GM06990 (cell line): ENCODE data around the gene GSTT2.
"Not testable (repeated sequence)": the region's sequence is repeated elsewhere in the genome, so short reads cannot be mapped to it uniquely, and the experiment has no call there.

Experiments used
- DNase-seq: peaks from one replicate; pipeline ENCODE4 v3.0.0-alpha.2; 2011; ENCODE audit not compliant: insufficient read length; ENCODE audit errors: extremely low read depth
- H3K27me3 ChIP-seq: replicated peaks from 2 replicates; pipeline ENCODE4 v1.6.0; 2011; ENCODE audit warnings: low read length; ENCODE audit not compliant: control insufficient read depth, insufficient read depth
- H3K36me3 ChIP-seq: 2 replicates; pipeline ENCODE4 v1.5.1; 2011; ENCODE audit warnings: low read length; ENCODE audit not compliant: control insufficient read depth, insufficient read depth
- H3K4me3 ChIP-seq: replicated peaks from 2 replicates; pipeline ENCODE4 v1.5.1; 2011; ENCODE audit warnings: low read depth, mild to moderate bottlenecking, control low read depth, low read length
- TF ChIP-seq, protein P1 (sequence below): IDR thresholded peaks from 2 replicates; pipeline ENCODE4 v1.5.1; 2011; ENCODE audit warnings: low read length, control low read depth, mild to moderate bottlenecking, inconsistent platforms; ENCODE audit not compliant: insufficient read depth, poor library complexity, severe bottlenecking

Gene GSTT2

DNA sequence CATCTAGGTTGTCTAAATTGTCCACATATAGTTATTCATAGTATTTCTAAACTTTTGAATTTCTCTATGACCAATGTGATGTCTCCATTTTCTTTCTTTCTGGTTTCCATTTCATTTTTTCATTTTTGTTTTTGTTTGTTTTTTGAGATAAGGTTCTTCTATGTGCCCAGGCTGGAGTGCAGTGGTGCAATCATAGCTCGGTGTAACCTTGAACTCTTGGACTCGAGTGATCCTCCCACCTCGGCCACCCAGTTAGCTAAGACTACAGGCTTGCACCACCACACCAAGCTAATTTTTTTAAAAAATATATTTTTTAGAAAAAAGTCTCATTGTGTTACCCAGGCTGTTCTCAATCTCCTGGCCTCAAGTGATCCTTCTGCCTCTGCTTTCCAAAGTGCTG lies 17.2 kb downstream of the GSTT2 start:
- no peak overlapping the region for H3K4me3 ChIP-seq
- TF ChIP-seq, protein P1, sequence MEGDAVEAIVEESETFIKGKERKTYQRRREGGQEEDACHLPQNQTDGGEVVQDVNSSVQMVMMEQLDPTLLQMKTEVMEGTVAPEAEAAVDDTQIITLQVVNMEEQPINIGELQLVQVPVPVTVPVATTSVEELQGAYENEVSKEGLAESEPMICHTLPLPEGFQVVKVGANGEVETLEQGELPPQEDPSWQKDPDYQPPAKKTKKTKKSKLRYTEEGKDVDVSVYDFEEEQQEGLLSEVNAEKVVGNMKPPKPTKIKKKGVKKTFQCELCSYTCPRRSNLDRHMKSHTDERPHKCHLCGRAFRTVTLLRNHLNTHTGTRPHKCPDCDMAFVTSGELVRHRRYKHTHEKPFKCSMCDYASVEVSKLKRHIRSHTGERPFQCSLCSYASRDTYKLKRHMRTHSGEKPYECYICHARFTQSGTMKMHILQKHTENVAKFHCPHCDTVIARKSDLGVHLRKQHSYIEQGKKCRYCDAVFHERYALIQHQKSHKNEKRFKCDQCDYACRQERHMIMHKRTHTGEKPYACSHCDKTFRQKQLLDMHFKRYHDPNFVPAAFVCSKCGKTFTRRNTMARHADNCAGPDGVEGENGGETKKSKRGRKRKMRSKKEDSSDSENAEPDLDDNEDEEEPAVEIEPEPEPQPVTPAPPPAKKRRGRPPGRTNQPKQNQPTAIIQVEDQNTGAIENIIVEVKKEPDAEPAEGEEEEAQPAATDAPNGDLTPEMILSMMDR, result no peak
- H3K36me3 ChIP-seq, result no peaks in the 10 kb centered on the region
- H3K27me3 ChIP-seq, result no peaks in the 10 kb centered on the region
- DNase-seq, result no peak

DNA sequence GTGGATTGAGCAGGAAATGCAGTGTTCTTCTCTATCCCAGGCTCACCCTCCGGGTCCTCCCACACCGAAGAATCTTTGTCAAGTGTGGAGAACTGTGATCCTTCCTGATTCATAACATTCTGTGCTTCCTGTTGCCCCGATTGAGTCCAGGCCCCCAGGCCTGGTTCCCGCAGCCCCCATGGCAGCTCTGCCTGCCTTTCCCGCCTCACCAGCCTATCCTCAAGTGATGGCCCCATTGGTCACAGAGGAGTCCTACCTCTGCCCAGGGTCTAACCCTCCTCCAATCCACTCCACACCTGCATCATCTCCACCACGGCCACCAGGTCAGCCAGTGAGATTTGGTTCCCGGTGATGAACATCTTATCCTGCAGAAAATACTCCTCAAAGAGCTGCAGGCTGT lies 19.8 kb downstream of the GSTT2 start:
- not testable (repeated sequence) for H3K27me3 ChIP-seq, DNase-seq, H3K36me3 ChIP-seq

DNA sequence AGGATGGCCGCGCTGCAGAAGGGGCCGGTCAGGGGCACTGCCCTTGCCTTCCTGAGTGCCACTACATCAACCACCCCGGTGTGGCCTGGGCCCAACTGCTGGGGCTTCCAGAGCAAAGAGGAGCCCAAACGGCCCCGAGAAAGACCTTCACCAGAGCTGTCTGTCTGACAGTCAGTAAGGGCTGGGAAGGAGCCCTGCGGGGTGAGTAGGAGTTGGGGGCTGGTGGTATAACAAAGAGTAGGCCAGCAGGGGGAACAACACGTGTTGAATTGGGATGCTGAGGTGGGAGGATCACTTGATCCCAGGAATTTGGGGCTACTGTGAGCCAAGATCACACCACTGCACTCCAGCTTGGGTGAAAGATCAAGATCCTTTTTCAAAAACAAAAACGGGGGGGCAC lies 21.4 kb downstream of the GSTT2 start:
- no peak for DNase-seq
- TF ChIP-seq, protein P1, result no peak
- no peak overlapping the region for H3K4me3 ChIP-seq
- H3K36me3 ChIP-seq, result no peaks in the 10 kb centered on the region
- no peaks in the 10 kb centered on the region for H3K27me3 ChIP-seq

More for the DNA sequence above, 19.8 kb downstream of the GSTT2 start:
- H3K4me3 ChIP-seq, result not testable (repeated sequence)

DNA sequence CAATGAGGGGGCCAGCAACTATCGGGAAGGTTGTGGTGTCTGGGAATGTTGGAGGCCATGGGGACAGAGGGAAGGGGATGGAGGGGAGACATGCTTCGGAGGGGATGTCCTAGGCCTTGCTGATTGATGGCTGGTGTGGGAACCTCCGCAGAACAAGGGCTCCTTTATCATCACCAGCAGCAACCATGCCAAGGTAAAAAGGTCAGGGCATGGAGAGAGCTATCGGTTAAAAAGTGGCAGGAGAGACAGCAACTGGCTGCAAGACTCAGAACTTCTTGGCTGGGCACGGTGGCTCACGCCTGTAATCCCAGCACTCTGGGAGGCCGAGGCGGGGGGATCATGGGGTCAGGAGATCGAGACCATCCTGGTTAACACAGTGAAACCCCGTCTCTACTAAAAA lies 22.3 kb downstream of the GSTT2 start:
- no peak overlapping the region for H3K4me3 ChIP-seq
- no peaks in the 10 kb centered on the region for H3K36me3 ChIP-seq
- no peaks in the 10 kb centered on the region for H3K27me3 ChIP-seq
- DNase-seq, result no peak
- TF ChIP-seq, protein P1, result no peak

DNA sequence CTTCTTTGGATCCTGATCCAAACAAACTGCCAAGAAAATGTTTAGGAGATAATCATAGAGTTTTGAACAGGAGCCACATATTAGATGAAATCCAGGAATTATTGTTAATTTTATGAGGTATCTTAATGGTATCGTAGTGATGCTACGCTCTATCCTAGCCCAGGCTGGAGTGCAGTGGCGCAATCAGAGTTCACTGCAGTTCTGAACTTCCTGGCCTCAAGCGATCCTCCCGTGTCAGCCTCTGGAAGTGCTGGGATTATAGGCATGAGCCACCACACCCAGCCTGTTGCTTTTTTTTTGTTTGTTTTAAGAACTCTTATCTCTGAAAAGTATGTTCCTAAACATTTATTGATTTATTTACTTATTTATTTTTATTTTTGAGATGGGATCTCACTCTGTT lies 22.9 kb downstream of the GSTT2 start:
- Histone ChIP-seq H3K27me3 (no peaks in the 10 kb centered on the region), H3K4me3 (no peak overlapping the region), H3K36me3 (no peaks in the 10 kb centered on the region)
- TF ChIP-seq, protein P1, result no peak
- DNase-seq, result no peak

DNA sequence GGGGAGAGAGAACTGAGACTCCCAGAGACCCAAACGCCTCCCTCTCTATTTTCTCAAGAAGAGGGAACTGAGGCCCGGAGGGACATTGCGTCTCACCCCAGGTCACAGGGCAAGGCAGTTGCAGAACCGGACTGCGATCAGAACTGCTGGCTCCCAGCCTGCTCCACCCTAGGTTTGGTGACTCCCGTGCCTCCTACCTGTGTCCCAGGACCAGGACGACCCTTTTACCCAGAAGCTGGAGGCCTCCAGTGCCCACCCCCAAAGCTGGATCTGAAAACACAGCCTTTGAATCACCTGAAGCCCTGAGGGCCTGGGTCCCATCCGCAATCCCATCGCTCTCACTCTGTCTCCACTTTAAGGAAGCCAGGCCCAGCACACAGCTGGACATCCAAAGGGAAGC lies 24.0 kb downstream of the GSTT2 start:
- TF ChIP-seq, protein P1, result no peak
- Histone ChIP-seq H3K4me3 (no peak overlapping the region), H3K36me3 (no peaks in the 10 kb centered on the region), H3K27me3 (no peaks in the 10 kb centered on the region)
- DNase-seq, result no peak
